ENCODE results near the gene TTLL9.
"Not testable (repeated sequence)": the region's sequence is repeated elsewhere in the genome, so short reads cannot be mapped to it uniquely, and the experiment has no call there.

TTLL9 gene

GRCh38 chr20:31920275-31920855, 49.9 kb downstream of the TTLL9 start:
- DNase-seq = no peak

- DNase-seq = not testable (repeated sequence)
Measured at GRCh38 chr20:31921480-31921879, 51.0 kb downstream of the TTLL9 start.

- no peak for DNase-seq
Measured at GRCh38 chr20:31922181-31922580, 51.7 kb downstream of the TTLL9 start.

- no peak for DNase-seq
Measured at GRCh38 chr20:31922588-31922987, 52.2 kb downstream of the TTLL9 start.

GRCh38 chr20:31923388-31924331, 53.2 kb downstream of the TTLL9 start:
- DNase-seq = no peak

- no peak for DNase-seq
Measured at GRCh38 chr20:31924561-31924960, 54.1 kb downstream of the TTLL9 start.

- no peak for DNase-seq
Measured at GRCh38 chr20:31925631-31926030, 55.2 kb downstream of the TTLL9 start.

GRCh38 chr20:31926493-31926892, 56.1 kb downstream of the TTLL9 start:
- no peak for DNase-seq

- DNase-seq = no peak
Measured at GRCh38 chr20:31927627-31928159, 57.3 kb downstream of the TTLL9 start.

GRCh38 chr20:31929631-31930030, 59.2 kb downstream of the TTLL9 start:
- not testable (repeated sequence) for DNase-seq

GRCh38 chr20:31930779-31931178, 60.3 kb downstream of the TTLL9 start:
- no peak for DNase-seq

- no peak for DNase-seq
Measured at GRCh38 chr20:31933698-31934097, 63.3 kb downstream of the TTLL9 start.

- no peak for DNase-seq
Measured at GRCh38 chr20:31934491-31934890, 64.1 kb downstream of the TTLL9 start.

- no peak for DNase-seq
Measured at GRCh38 chr20:31934968-31935764, 64.7 kb downstream of the TTLL9 start.

GRCh38 chr20:31936420-31936819, 66.0 kb downstream of the TTLL9 start:
- DNase-seq = no peak

GRCh38 chr20:31937820-31938219, 67.4 kb downstream of the TTLL9 start:
- DNase-seq = no peak

- no peak for DNase-seq
Measured at GRCh38 chr20:31939661-31940060, 69.2 kb downstream of the TTLL9 start.

- DNase-seq = no peak
Measured at GRCh38 chr20:31943052-31943471, 72.6 kb downstream of the TTLL9 start.

- no peak for DNase-seq
Measured at GRCh38 chr20:31945319-31945718, 74.9 kb downstream of the TTLL9 start.

GRCh38 chr20:31945785-31946184, 75.4 kb downstream of the TTLL9 start:
- DNase-seq = no peak

- no peak for DNase-seq
Measured at GRCh38 chr20:31948008-31948407, 77.6 kb downstream of the TTLL9 start.

- DNase-seq = no peak
Measured at GRCh38 chr20:31949877-31950646, 79.6 kb downstream of the TTLL9 start.

GRCh38 chr20:31951203-31951529, 80.7 kb downstream of the TTLL9 start:
- DNase-seq = no peak

Measured in stimulated activated CD4-positive, alpha-beta T cell treated with anti-CD3 and anti-CD28 coated beads, Interleukin-2, amount 100 ng/mL, for 48 hours (primary cell).